GM23338 (cell line): ENCODE data around the gene RAB11FIP4. TPM values are rescaled to one million over a fixed set of nuclear protein-coding genes. Genes with fewer than 3 reads are reported as not detected.

Experiments used
- ATAC-seq: fragments of 200-7000 bp; cut with Tn5 transposase; 3 replicates; pipeline ENCODE4 v1.9.1; 2020
- DNase-seq: peaks from one replicate; pipeline ENCODE4 v3.0.0-alpha.2; 2015; ENCODE audit warnings: low spot score
- H2AFZ ChIP-seq: fragments of 200-600 bp; sonication (generic); 2 replicates; pipeline ENCODE4 v1.8.0; 2016; ENCODE audit warnings: antibody characterized with exemption, mild to moderate bottlenecking, moderate library complexity
- H3F3A ChIP-seq: fragments of 200-600 bp; sonication (generic); replicated peaks from 2 replicates; pipeline ENCODE4 v1.8.0; 2017; ENCODE audit warnings: antibody characterized with exemption, mixed run types, low read depth
- H3K27ac ChIP-seq: fragments of 200-600 bp; sonication (generic); 2 replicates; pipeline ENCODE4 v1.6.1; 2016; ENCODE audit warnings: low read depth
- H3K27me3 ChIP-seq: fragments of 200-600 bp; sonication (generic); 2 replicates; pipeline ENCODE4 v1.8.0; 2016; ENCODE audit warnings: mild to moderate bottlenecking, mixed run types, moderate library complexity; ENCODE audit not compliant: insufficient read depth
- H3K36me3 ChIP-seq: fragments of 200-600 bp; sonication (generic); 2 replicates; pipeline ENCODE4 v1.8.0; 2016; ENCODE audit warnings: mild to moderate bottlenecking; ENCODE audit not compliant: insufficient read depth
- H3K4me1 ChIP-seq: fragments of 200-600 bp; sonication (generic); 2 replicates; pipeline ENCODE4 v1.8.0; 2016; ENCODE audit warnings: mild to moderate bottlenecking, moderate library complexity; ENCODE audit not compliant: insufficient read depth
- H3K4me2 ChIP-seq: fragments of 200-600 bp; sonication (generic); 2 replicates; pipeline ENCODE4 v1.7.1; 2017; ENCODE audit warnings: mixed run types
- H3K4me3 ChIP-seq: fragments of 200-600 bp; sonication (generic); 2 replicates; pipeline ENCODE4 v1.6.1; 2016; ENCODE audit warnings: mixed run types
- H3K79me2 ChIP-seq: fragments of 200-600 bp; sonication (generic); replicated peaks from 2 replicates; pipeline ENCODE4 v1.8.0; 2017; ENCODE audit warnings: mild to moderate bottlenecking; ENCODE audit not compliant: insufficient read depth
- H3K9me2 ChIP-seq: fragments of 200-600 bp; sonication (generic); 2 replicates; pipeline ENCODE4 v1.8.0; 2017; ENCODE audit not compliant: insufficient read depth
- H4K20me1 ChIP-seq: fragments of 200-600 bp; sonication (generic); replicated peaks from 2 replicates; pipeline ENCODE4 v1.8.0; 2017; ENCODE audit warnings: mild to moderate bottlenecking; ENCODE audit not compliant: insufficient read depth
- H3K27ac Mint-ChIP-seq: 2 replicates; pipeline ENCODE4 v1.8.0; 2020; ENCODE audit warnings: inconsistent platforms, mild to moderate bottlenecking, moderate library complexity, mixed read lengths
- H3K27me3 Mint-ChIP-seq: 3 replicates; pipeline ENCODE4 v1.8.0; 2022; ENCODE audit warnings: low read depth, mild to moderate bottlenecking, moderate library complexity, mixed read lengths, inconsistent platforms; ENCODE audit not compliant: insufficient read depth, poor library complexity
- H3K36me3 Mint-ChIP-seq: 3 replicates; pipeline ENCODE4 v1.8.0; 2021; ENCODE audit warnings: low read depth, mild to moderate bottlenecking, inconsistent platforms, moderate library complexity, mixed read lengths
- H3K4me1 Mint-ChIP-seq: 3 replicates; pipeline ENCODE4 v1.8.0; 2020; ENCODE audit warnings: mild to moderate bottlenecking, inconsistent platforms, mixed read lengths
- H3K4me3 Mint-ChIP-seq: 3 replicates; pipeline ENCODE4 v1.8.0; 2021; ENCODE audit warnings: moderate library complexity, mild to moderate bottlenecking, inconsistent platforms, mixed read lengths
- H3K9me3 Mint-ChIP-seq: 3 replicates; pipeline ENCODE4 v1.8.0; 2020; ENCODE audit warnings: moderate library complexity, mild to moderate bottlenecking, inconsistent platforms, mixed read lengths
- EZH2 ChIP-seq: fragments of 200-600 bp; sonication (generic); IDR thresholded peaks from one replicate; pipeline ENCODE4 v1.8.0; 2017; ENCODE audit warnings: antibody characterized with exemption, mild to moderate bottlenecking, low read depth; ENCODE audit not compliant: unreplicated experiment
- POLR2AphosphoS5 ChIP-seq: IDR thresholded peaks from 2 replicates; pipeline ENCODE4 v1.6.1; 2016; ENCODE audit warnings: antibody characterized with exemption, low read depth
- ZNF331 ChIP-seq: fragments of 250-450 bp; sonication (Bioruptor Pico); IDR thresholded peaks from 2 replicates; pipeline ENCODE4 v1.5.0; 2020; ENCODE audit warnings: low read depth, mild to moderate bottlenecking, moderate library complexity
- polyA plus RNA-seq: library from polyadenylated mRNA; unstranded; fragments of >200 nt; fragmentation: Nextera tagmentation; extraction: Ambion mirVana; gene quantifications from 2 replicates; pipeline ENCODE4 v1.2.1, GENCODE V29; 2016
- total RNA-seq: library from RNA; depleted of rRNA; stranded (reverse); fragments of >200 nt; shearing (Covaris generic); gene quantifications from 2 replicates; pipeline ENCODE4 v1.2.3, GENCODE V29; 2014
- TF ChIP-seq, protein P1 (sequence below): IDR thresholded peaks from one replicate; pipeline ENCODE4 v1.6.1; 2018; ENCODE audit warnings: antibody characterized with exemption; ENCODE audit not compliant: unreplicated experiment
- TF ChIP-seq, protein P2 (sequence below), 2 experiments: fragments of 200-600 bp in 1 of 2; sonication (generic) in 1 of 2; conservative IDR thresholded peaks; 2 replicates each; pipeline versions ENCODE4 v1.5.1 to v1.6.1; 2016 to 2017; ENCODE audit warnings: antibody characterized with exemption in 2 of 2, low read depth in 2 of 2, mild to moderate bottlenecking in 2 of 2, moderate library complexity in 1 of 2

RAB11FIP4 gene
- total and polyA plus RNA-seq, 2 experiments from 2014 or later: 26.0 to 65.6 TPM

DNA sequence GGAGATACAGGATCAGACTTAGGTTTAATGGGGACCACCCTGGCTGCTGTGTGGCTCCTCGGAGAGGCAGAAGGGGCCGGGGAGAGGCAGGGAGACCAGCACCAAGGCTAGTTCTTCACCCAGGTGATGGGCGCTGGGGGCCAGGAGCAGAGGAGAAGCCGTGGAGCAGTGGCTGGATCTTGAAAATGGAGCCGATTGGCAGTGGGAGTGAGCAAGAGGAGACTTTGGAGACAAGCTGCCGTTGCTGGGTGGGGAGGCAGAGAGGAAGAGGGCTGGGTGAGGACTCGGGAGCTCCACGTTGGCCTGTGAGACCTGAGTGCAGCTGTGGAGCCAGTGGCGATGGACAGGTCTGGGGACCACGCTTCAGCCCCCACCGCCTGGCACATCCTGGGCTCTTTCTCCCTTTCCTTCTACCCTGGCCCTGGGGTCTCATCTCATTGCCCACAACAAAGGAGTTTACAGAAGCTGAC lies 9.0 kb downstream of the RAB11FIP4 start:
- no peaks in the 10 kb centered on the region; the same call in 1 of the 2 replicates for H3K4me1 ChIP-seq
- Mint-ChIP-seq H3K4me1 (peaks cover 9% of the 10 kb centered on the region; the same call in 1 of the 3 replicates), H3K9me3 (no peaks in the 10 kb centered on the region), H3K27ac (no peak overlapping the region), H3K4me3 (no peak overlapping the region), H3K36me3 (no peaks in the 10 kb centered on the region), H3K27me3 (peaks cover 18% of the 10 kb centered on the region)
- H3K36me3 ChIP-seq: no peaks in the 10 kb centered on the region
- no peaks in the 10 kb centered on the region for H3K27me3 ChIP-seq
- DNase-seq: no peak
- H3F3A ChIP-seq: no peaks in the 10 kb centered on the region
- no peak overlapping the region for H3K4me2 ChIP-seq
- H3K9me2 ChIP-seq: 0 out of 2 replicates have a peak, but pooled peaks cover 4% of the 10 kb centered on the region
- H3K27ac ChIP-seq: no peak overlapping the region
- H3K4me3 ChIP-seq: no peak overlapping the region
- no peak for TF ChIP-seq EZH2
- TF ChIP-seq, protein P1, sequence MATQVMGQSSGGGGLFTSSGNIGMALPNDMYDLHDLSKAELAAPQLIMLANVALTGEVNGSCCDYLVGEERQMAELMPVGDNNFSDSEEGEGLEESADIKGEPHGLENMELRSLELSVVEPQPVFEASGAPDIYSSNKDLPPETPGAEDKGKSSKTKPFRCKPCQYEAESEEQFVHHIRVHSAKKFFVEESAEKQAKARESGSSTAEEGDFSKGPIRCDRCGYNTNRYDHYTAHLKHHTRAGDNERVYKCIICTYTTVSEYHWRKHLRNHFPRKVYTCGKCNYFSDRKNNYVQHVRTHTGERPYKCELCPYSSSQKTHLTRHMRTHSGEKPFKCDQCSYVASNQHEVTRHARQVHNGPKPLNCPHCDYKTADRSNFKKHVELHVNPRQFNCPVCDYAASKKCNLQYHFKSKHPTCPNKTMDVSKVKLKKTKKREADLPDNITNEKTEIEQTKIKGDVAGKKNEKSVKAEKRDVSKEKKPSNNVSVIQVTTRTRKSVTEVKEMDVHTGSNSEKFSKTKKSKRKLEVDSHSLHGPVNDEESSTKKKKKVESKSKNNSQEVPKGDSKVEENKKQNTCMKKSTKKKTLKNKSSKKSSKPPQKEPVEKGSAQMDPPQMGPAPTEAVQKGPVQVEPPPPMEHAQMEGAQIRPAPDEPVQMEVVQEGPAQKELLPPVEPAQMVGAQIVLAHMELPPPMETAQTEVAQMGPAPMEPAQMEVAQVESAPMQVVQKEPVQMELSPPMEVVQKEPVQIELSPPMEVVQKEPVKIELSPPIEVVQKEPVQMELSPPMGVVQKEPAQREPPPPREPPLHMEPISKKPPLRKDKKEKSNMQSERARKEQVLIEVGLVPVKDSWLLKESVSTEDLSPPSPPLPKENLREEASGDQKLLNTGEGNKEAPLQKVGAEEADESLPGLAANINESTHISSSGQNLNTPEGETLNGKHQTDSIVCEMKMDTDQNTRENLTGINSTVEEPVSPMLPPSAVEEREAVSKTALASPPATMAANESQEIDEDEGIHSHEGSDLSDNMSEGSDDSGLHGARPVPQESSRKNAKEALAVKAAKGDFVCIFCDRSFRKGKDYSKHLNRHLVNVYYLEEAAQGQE: peak; percentile 43
- TF ChIP-seq, protein P2, sequence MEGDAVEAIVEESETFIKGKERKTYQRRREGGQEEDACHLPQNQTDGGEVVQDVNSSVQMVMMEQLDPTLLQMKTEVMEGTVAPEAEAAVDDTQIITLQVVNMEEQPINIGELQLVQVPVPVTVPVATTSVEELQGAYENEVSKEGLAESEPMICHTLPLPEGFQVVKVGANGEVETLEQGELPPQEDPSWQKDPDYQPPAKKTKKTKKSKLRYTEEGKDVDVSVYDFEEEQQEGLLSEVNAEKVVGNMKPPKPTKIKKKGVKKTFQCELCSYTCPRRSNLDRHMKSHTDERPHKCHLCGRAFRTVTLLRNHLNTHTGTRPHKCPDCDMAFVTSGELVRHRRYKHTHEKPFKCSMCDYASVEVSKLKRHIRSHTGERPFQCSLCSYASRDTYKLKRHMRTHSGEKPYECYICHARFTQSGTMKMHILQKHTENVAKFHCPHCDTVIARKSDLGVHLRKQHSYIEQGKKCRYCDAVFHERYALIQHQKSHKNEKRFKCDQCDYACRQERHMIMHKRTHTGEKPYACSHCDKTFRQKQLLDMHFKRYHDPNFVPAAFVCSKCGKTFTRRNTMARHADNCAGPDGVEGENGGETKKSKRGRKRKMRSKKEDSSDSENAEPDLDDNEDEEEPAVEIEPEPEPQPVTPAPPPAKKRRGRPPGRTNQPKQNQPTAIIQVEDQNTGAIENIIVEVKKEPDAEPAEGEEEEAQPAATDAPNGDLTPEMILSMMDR (conservative IDR thresholded peaks at IDR 0.05; ENCODE audit: low read depth in 2 of 2): no peak
- no peak overlapping the region for H2AFZ ChIP-seq
- peak; percentile 33; the same call in 1 of the 3 replicates for ATAC-seq
- no peaks in the 10 kb centered on the region for H3K79me2 ChIP-seq
- H4K20me1 ChIP-seq: no peaks in the 10 kb centered on the region

DNA sequence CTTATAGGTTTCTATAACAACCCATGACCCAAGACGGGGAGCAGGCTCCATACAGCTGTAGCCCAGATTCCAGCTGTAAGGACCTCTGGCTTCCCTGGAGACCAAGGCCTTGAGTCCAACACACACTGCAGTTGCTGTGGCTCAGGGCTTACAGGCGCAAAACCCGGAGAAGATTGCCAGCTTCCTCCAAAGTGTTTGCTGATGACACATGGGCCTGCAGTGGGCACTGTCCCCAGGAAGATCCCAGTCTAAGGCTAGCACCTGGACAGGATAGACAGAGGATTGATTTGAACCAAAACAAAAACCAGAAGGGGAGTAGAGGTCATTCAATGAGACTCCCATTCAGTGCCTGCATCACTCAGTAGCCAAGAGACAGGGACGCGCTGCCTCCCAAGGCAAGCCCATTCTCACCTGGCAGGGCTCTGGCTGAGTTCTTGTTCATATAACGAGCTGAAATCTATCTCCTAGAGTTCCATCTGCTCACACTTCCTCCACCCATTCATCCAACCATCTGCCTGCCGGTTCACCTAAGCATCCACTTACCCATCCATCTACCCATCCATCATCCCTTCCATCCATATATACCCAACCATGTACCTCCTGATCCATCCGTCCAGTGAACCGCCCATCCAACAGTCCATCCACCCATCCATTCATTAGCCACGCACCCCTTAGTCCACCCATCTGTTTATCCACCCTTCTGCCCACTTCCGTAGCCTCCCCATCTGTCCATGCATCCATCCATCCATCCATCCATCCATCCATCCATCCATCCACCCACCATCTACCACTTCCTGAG lies 10.2 kb downstream of the RAB11FIP4 start:
- no peak for TF ChIP-seq EZH2
- no peak for TF ChIP-seq ZNF331 (CRISPR knock-in tag)
- no peak for TF ChIP-seq POLR2AphosphoS5
- H2AFZ ChIP-seq: no peak overlapping the region
- no peaks in the 10 kb centered on the region for H3K36me3 ChIP-seq
- DNase-seq (no peak), ATAC-seq (no peak)
- H3K4me1 ChIP-seq: no peaks in the 10 kb centered on the region; the same call in 1 of the 2 replicates
- H3K79me2 ChIP-seq: no peaks in the 10 kb centered on the region
- Mint-ChIP-seq H3K4me1 (peaks cover 12% of the 10 kb centered on the region), H3K27me3 (peaks cover 19% of the 10 kb centered on the region), H3K9me3 (no peaks in the 10 kb centered on the region), H3K36me3 (no peaks in the 10 kb centered on the region), H3K27ac (no peak overlapping the region), H3K4me3 (no peak overlapping the region)
- H3F3A ChIP-seq: no peaks in the 10 kb centered on the region
- no peak overlapping the region for H3K4me3 ChIP-seq
- H3K9me2 ChIP-seq: 0 out of 2 replicates have a peak, but pooled peaks cover 4% of the 10 kb centered on the region
- H4K20me1 ChIP-seq: no peaks in the 10 kb centered on the region
- H3K4me2 ChIP-seq: no peak overlapping the region
- H3K27ac ChIP-seq: no peak overlapping the region
- no peaks in the 10 kb centered on the region for H3K27me3 ChIP-seq
